HG03378 (cell line): ENCODE measurements around the gene FOXK2.
"Not testable (repeated sequence)": the region's sequence is repeated elsewhere in the genome, so short reads cannot be mapped to it uniquely, and the experiment has no call there.

Source experiments
- ATAC-seq: cut with Tn5 transposase; IDR thresholded peaks from one replicate; pipeline ENCODE4 v1.9.1; 2021; ENCODE audit warnings: mild to moderate bottlenecking, moderate library complexity; ENCODE audit not compliant: unreplicated experiment

Gene FOXK2

GRCh38 chr17:82528484-82529265, 9.1 kb downstream of the FOXK2 start:
- ATAC-seq: no peak

GRCh38 chr17:82529914-82530300, 10.4 kb downstream of the FOXK2 start:
- no peak for ATAC-seq

GRCh38 chr17:82531431-82531881, 11.9 kb downstream of the FOXK2 start:
- no peak for ATAC-seq

GRCh38 chr17:82534401-82534812, 14.9 kb downstream of the FOXK2 start:
- ATAC-seq: no peak

- no peak for ATAC-seq
Measured at GRCh38 chr17:82536512-82537201, 17.1 kb downstream of the FOXK2 start.

GRCh38 chr17:82537228-82537627, 17.7 kb downstream of the FOXK2 start:
- ATAC-seq: not testable (repeated sequence)

- not testable (repeated sequence) for ATAC-seq
Measured at GRCh38 chr17:82539076-82539475, 19.5 kb downstream of the FOXK2 start.

- no peak for ATAC-seq
Measured at GRCh38 chr17:82542439-82542838, 22.9 kb downstream of the FOXK2 start.

GRCh38 chr17:82544431-82545070, 25.0 kb downstream of the FOXK2 start:
- ATAC-seq: no peak

GRCh38 chr17:82545071-82545462, 25.5 kb downstream of the FOXK2 start:
- ATAC-seq: no peak

GRCh38 chr17:82547981-82548380, 28.4 kb downstream of the FOXK2 start:
- no peak for ATAC-seq

GRCh38 chr17:82548681-82549303, 29.3 kb downstream of the FOXK2 start:
- no peak for ATAC-seq

- ATAC-seq: peak; percentile 76
Measured at GRCh38 chr17:82551779-82552457, 32.4 kb downstream of the FOXK2 start.

GRCh38 chr17:82552580-82552979, 33.0 kb downstream of the FOXK2 start:
- ATAC-seq: no peak

GRCh38 chr17:82553210-82553930, 33.8 kb downstream of the FOXK2 start:
- no peak for ATAC-seq

- not testable (repeated sequence) for ATAC-seq
Measured at GRCh38 chr17:82557510-82557909, 38.0 kb downstream of the FOXK2 start.

GRCh38 chr17:82559566-82560251, 40.2 kb downstream of the FOXK2 start:
- no peak for ATAC-seq

GRCh38 chr17:82560252-82560642, 40.7 kb downstream of the FOXK2 start:
- no peak for ATAC-seq

GRCh38 chr17:82560802-82561428, 41.4 kb downstream of the FOXK2 start:
- ATAC-seq: no peak
